KBM-7 (cell line): ENCODE measurements around the gene STAP2.
"Not testable (repeated sequence)": the region's sequence is repeated elsewhere in the genome, so short reads cannot be mapped to it uniquely, and the experiment has no call there.

Experiments used
- DNase-seq: peaks from one replicate; pipeline ENCODE4 v3.0.0-alpha.2; 2015
- in situ Hi-C: fragments of 300-500 bp; cut with MboI; formaldehyde crosslinking; loops from 2 replicates; pipeline ENCODE4 v1.14.3; 2020; ENCODE audit warnings: low sequenced_read_pairs, low pct_unique_long_range_greater_than_20kb, mixed read lengths

Gene STAP2

GRCh38 chr19:4334929-4335570 is 3.6 kb downstream of the STAP2 start:
- in situ Hi-C loops: no loop called here

GRCh38 chr19:4329858-4330257 is 8.8 kb downstream of the STAP2 start:
- no peak for DNase-seq
- in situ Hi-C loops: no loop called here

More at GRCh38 chr19:4334929-4335570, 3.6 kb downstream of the STAP2 start:
- DNase-seq: no peak

GRCh38 chr19:4328991-4329681 is 9.5 kb downstream of the STAP2 start:
- DNase-seq, in situ Hi-C loops: not testable (repeated sequence)

- no peak for DNase-seq
- in situ Hi-C loops: no loop called here
Observed at GRCh38 chr19:4328243-4328990, 10.2 kb downstream of the STAP2 start.

- in situ Hi-C loops: no loop called here
Observed at GRCh38 chr19:4327877-4328242, 10.8 kb downstream of the STAP2 start.

GRCh38 chr19:4327252-4327876 is 11.3 kb downstream of the STAP2 start:
- in situ Hi-C loops: no loop called here
- DNase-seq: no peak

More at GRCh38 chr19:4327877-4328242, 10.8 kb downstream of the STAP2 start:
- DNase-seq: no peak

- in situ Hi-C loops: no loop called here
- no peak for DNase-seq
Observed at GRCh38 chr19:4326837-4327251, 11.8 kb downstream of the STAP2 start.

GRCh38 chr19:4326215-4326836 is 12.3 kb downstream of the STAP2 start:
- DNase-seq: no peak
- in situ Hi-C loops: no loop called here

- no peak for DNase-seq
- in situ Hi-C loops: no loop called here
Observed at GRCh38 chr19:4324228-4324627, 14.4 kb downstream of the STAP2 start.

- DNase-seq: no peak
- in situ Hi-C loops: no loop called here
Observed at GRCh38 chr19:4323692-4324091, 14.9 kb downstream of the STAP2 start.

GRCh38 chr19:4322942-4323665 is 15.5 kb downstream of the STAP2 start:
- in situ Hi-C loops: no loop called here
- DNase-seq: no peak

- in situ Hi-C loops: no loop called here
- DNase-seq: no peak
Observed at GRCh38 chr19:4320419-4320818, 18.2 kb downstream of the STAP2 start.

GRCh38 chr19:4319067-4319718 is 19.4 kb downstream of the STAP2 start:
- peak; percentile 53 for DNase-seq
- in situ Hi-C loops: no loop called here

GRCh38 chr19:4318460-4318859 is 20.2 kb downstream of the STAP2 start:
- DNase-seq: no peak
- in situ Hi-C loops: no loop called here

GRCh38 chr19:4316956-4317355 is 21.7 kb downstream of the STAP2 start:
- DNase-seq: no peak
- in situ Hi-C loops: no loop called here

GRCh38 chr19:4313847-4314490 is 24.7 kb downstream of the STAP2 start:
- in situ Hi-C loops: no loop called here
- DNase-seq: no peak

GRCh38 chr19:4310247-4311121 is 28.1 kb downstream of the STAP2 start:
- DNase-seq: no peak
- in situ Hi-C loops: no loop called here
